Mucosa of rectum (tissue), 2 donors: Measurements from ENCODE around the gene INSL3.

ENCODE experiments used
- H3K27ac ChIP-seq, 2 donors: one replicate each; pipeline ENCODE4 v1.7.0; 2013; ENCODE audit warnings: inconsistent platforms in 2 of 2, low read depth in 2 of 2, low read length in 2 of 2
- H3K27me3 ChIP-seq, 2 donors: one replicate each; pipeline ENCODE4 v1.7.0; 2013; ENCODE audit warnings: low read length in 2 of 2; ENCODE audit not compliant: control insufficient read depth in 2 of 2, insufficient read depth in 2 of 2
- H3K36me3 ChIP-seq, 2 donors: one replicate each; pipeline ENCODE4 v1.7.0; 2013; ENCODE audit warnings: low read length in 2 of 2; ENCODE audit not compliant: control insufficient read depth in 2 of 2, insufficient read depth in 2 of 2
- H3K4me1 ChIP-seq, 2 donors: one replicate each; pipeline ENCODE4 v1.7.0; 2013; ENCODE audit warnings: low read length in 2 of 2, mild to moderate bottlenecking in 1 of 2; ENCODE audit not compliant: control insufficient read depth in 2 of 2, insufficient read depth in 2 of 2
- H3K4me3 ChIP-seq, 2 donors: one replicate each; pipeline ENCODE4 v1.7.0; 2013; ENCODE audit warnings: low read length in 2 of 2
- H3K9ac ChIP-seq, 2 donors: one replicate each; pipeline ENCODE4 v1.7.0; 2013; ENCODE audit warnings: low read length in 2 of 2, low read depth in 1 of 2, mild to moderate bottlenecking in 1 of 2
- H3K9me3 ChIP-seq, 2 donors: one replicate each; pipeline ENCODE4 v1.7.0; 2013; ENCODE audit warnings: low read length in 2 of 2; ENCODE audit not compliant: control insufficient read depth in 2 of 2
- donor health status: healthy.
- donor health status: Normal muscosa, but diverticular disease.

The INSL3 gene

GRCh38 chr19:17821190-17821589, at the start of gene INSL3:
INSL3 (minus strand) TSS chr19:17821519; CDS start chr19:17821506, 13 bp downstream.
- Histone ChIP-seq H3K27me3 (no peaks in the 10 kb centered on the region), H3K9me3 (no peaks in the 10 kb centered on the region), H3K4me1 (no peaks in the 10 kb centered on the region), H3K4me3 (no peak within 1 kb of the TSS), H3K9ac (no peak within 1 kb of the TSS), H3K27ac (no peak within 1 kb of the TSS), H3K36me3 (no peaks in the 10 kb centered on the region)

- Histone ChIP-seq H3K9ac (no peak overlapping the region), H3K9me3 (no peaks in the 10 kb centered on the region), H3K4me3 (no peak overlapping the region), H3K27me3 (peaks cover 22 to 25% of the 10 kb centered on the region in 2 donors), H3K36me3 (peaks cover 3 to 7% of the 10 kb centered on the region in 2 donors), H3K4me1 (peaks cover 23 to 33% of the 10 kb centered on the region in 2 donors), H3K27ac (no peak overlapping the region)
Observed at GRCh38 chr19:17869114-17869608, 47.8 kb upstream of the INSL3 start.

- peaks cover 22 to 25% of the 10 kb centered on the region in 2 donors for H3K27me3 ChIP-seq
- H3K36me3 ChIP-seq, result peaks cover 6 to 11% of the 10 kb centered on the region in 2 donors
- H3K9ac ChIP-seq, result no peak overlapping the region
- no peak overlapping the region for H3K4me3 ChIP-seq
- no peak overlapping the region for H3K27ac ChIP-seq
- no peaks in the 10 kb centered on the region for H3K9me3 ChIP-seq
- peaks cover 24 to 35% of the 10 kb centered on the region in 2 donors for H3K4me1 ChIP-seq
Observed at GRCh38 chr19:17868669-17869068, 47.4 kb upstream of the INSL3 start.

GRCh38 chr19:17866964-17867486, 45.7 kb upstream of the INSL3 start:
- H3K9ac ChIP-seq, result peak overlapping the region in 1 of 2 donors; percentile 8
- no peaks in the 10 kb centered on the region for H3K9me3 ChIP-seq
- H3K27ac ChIP-seq, result no peak overlapping the region
- no peak overlapping the region for H3K4me3 ChIP-seq
- peaks cover 25 to 39% of the 10 kb centered on the region in 2 donors for H3K4me1 ChIP-seq
- peaks cover 16 to 19% of the 10 kb centered on the region in 2 donors for H3K27me3 ChIP-seq
- peaks cover 20 to 28% of the 10 kb centered on the region in 2 donors for H3K36me3 ChIP-seq

- peaks cover 11 to 14% of the 10 kb centered on the region in 2 donors for H3K27me3 ChIP-seq
- no peaks in the 10 kb centered on the region for H3K9me3 ChIP-seq
- no peak overlapping the region for H3K4me3 ChIP-seq
- peak overlapping the region in 1 of 2 donors; percentile 46 for H3K9ac ChIP-seq
- peaks cover 25 to 34% of the 10 kb centered on the region in 2 donors for H3K36me3 ChIP-seq
- H3K27ac ChIP-seq, result peak overlapping the region; percentile 82 to 84
- H3K4me1 ChIP-seq, result peaks cover 30 to 44% of the 10 kb centered on the region in 2 donors
Observed at GRCh38 chr19:17866312-17866963, 45.1 kb upstream of the INSL3 start.

- Histone ChIP-seq H3K4me3 (no peak overlapping the region), H3K27ac (peak overlapping the region; percentile 82 to 86), H3K4me1 (peaks cover 37 to 52% of the 10 kb centered on the region in 2 donors), H3K27me3 (peaks cover 3 to 6% of the 10 kb centered on the region in 2 donors), H3K36me3 (peaks cover 28 to 41% of the 10 kb centered on the region in 2 donors), H3K9me3 (no peaks in the 10 kb centered on the region), H3K9ac (peak overlapping the region; percentile 41 to 46)
Observed at GRCh38 chr19:17865364-17866311, 44.3 kb upstream of the INSL3 start.

- Histone ChIP-seq H3K27me3 (no peaks in the 10 kb centered on the region), H3K9me3 (no peaks in the 10 kb centered on the region), H3K36me3 (peaks cover 28 to 42% of the 10 kb centered on the region in 2 donors), H3K4me3 (no peak overlapping the region), H3K4me1 (peaks cover 42 to 59% of the 10 kb centered on the region in 2 donors), H3K27ac (peak overlapping the region; percentile 82 to 86), H3K9ac (peak overlapping the region in 1 of 2 donors; percentile 51)
Observed at GRCh38 chr19:17863520-17864182, 42.3 kb upstream of the INSL3 start.

GRCh38 chr19:17862711-17863519, 41.6 kb upstream of the INSL3 start:
- peak overlapping the region; percentile 82 to 86 for H3K27ac ChIP-seq
- no peaks in the 10 kb centered on the region for H3K9me3 ChIP-seq
- H3K36me3 ChIP-seq, result peaks cover 28 to 42% of the 10 kb centered on the region in 2 donors
- peaks cover 42 to 59% of the 10 kb centered on the region in 2 donors for H3K4me1 ChIP-seq
- H3K9ac ChIP-seq, result peak overlapping the region in 1 of 2 donors; percentile 51
- no peaks in the 10 kb centered on the region for H3K27me3 ChIP-seq
- no peak overlapping the region for H3K4me3 ChIP-seq
